Measurements from ENCODE around the gene RPRML. TPM values are rescaled to one million over a fixed set of nuclear protein-coding genes. Genes with fewer than 3 reads are reported as not detected.
"Not testable (repeated sequence)": the region's sequence is repeated elsewhere in the genome, so short reads cannot be mapped to it uniquely, and the experiment has no call there.

The RPRML gene
- total RNA-seq = 1.6 and 1.8 TPM in 2 replicates
- long read RNA-seq = 0 reads

GRCh38 chr17:46979147-46979863 is at the start of gene RPRML:
TSS of gene RPRML (minus strand) at chr17:46979253. CDS start at chr17:46979007, 246 bp downstream.
- no peak for TF ChIP-seq CTCF (conservative IDR thresholded peaks at IDR 0.05)
- H3K9me3 Mint-ChIP-seq = no peaks in the 10 kb centered on the region
- H3K4me1 Mint-ChIP-seq = peaks cover 34% of the 10 kb centered on the region
- H3K36me3 Mint-ChIP-seq (ENCODE audit: low read depth) = no peaks in the 10 kb centered on the region
- no peak within 1 kb of the TSS for H3K27ac Mint-ChIP-seq (ENCODE audit: unreplicated experiment)
- peak within 1 kb of the TSS; percentile 93 for H3K4me3 Mint-ChIP-seq
- H3K27me3 Mint-ChIP-seq (ENCODE audit: low read depth) = peaks cover 59% of the 10 kb centered on the region
- peak; percentile 60 for DNase-seq (ENCODE audit: low read depth, low spot score)

DNA sequence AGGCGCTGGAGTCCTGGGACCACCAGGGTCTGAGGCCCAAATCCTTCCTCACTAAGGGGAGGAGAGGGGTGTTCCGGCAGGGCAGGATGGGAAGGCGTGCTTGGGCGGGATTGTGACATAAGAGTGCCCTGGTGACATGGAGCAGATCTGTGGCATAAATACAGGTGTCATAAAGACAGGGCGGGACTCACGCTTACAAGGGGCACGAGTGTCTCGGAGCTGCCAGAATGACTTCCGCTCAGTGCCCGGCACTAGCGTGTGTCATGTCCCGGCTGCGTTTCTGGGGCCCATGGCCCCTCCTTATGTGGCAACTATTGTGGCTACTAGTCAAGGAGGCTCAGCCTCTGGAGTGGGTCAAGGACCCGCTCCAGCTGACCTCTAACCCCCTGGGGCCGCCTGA is 37.9 kb upstream of the RPRML start:
- H3K36me3 Mint-ChIP-seq (ENCODE audit: low read depth); H3K27me3 Mint-ChIP-seq (ENCODE audit: low read depth); H3K27ac Mint-ChIP-seq (ENCODE audit: unreplicated experiment); H3K9me3 Mint-ChIP-seq; H3K4me1 Mint-ChIP-seq; DNase-seq (ENCODE audit: low read depth, low spot score); H3K4me3 Mint-ChIP-seq: not testable (repeated sequence)

- no peaks in the 10 kb centered on the region for H3K9me3 Mint-ChIP-seq
- DNase-seq (ENCODE audit: low read depth, low spot score) = no peak
- peaks cover 2% of the 10 kb centered on the region for H3K36me3 Mint-ChIP-seq (ENCODE audit: low read depth)
- H3K4me3 Mint-ChIP-seq = no peak overlapping the region
- no peak for TF ChIP-seq CTCF (conservative IDR thresholded peaks at IDR 0.05)
- no peak overlapping the region for H3K27ac Mint-ChIP-seq (ENCODE audit: unreplicated experiment)
- H3K27me3 Mint-ChIP-seq (ENCODE audit: low read depth) = no peaks in the 10 kb centered on the region
- no peaks in the 10 kb centered on the region for H3K4me1 Mint-ChIP-seq
Observed at GRCh38 chr17:47013341-47013740, 34.3 kb upstream of the RPRML start.

DNA sequence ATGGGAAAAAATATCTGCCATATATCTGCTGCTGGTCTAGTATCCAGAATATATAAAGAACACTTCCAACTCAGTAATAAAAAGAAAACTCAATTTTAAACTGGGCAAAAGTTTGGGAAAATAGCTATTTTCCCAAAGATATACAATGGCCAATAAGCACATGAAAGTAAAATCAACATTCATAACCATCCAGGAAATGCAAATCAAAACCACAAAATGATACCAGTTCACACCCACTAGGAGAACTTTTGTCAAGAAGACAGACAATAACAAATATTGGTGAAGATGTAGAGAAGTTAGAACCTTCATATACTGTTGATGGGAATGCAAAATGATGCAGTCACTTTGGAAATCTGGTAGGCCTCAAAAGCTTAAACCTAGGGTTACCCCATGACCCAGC is 33.4 kb upstream of the RPRML start:
- Mint-ChIP-seq H3K4me1 (no peaks in the 10 kb centered on the region), H3K36me3 (ENCODE audit: low read depth) (peaks cover 2% of the 10 kb centered on the region), H3K27me3 (ENCODE audit: low read depth) (no peaks in the 10 kb centered on the region), H3K9me3 (no peaks in the 10 kb centered on the region), H3K4me3 (no peak overlapping the region), H3K27ac (ENCODE audit: unreplicated experiment) (no peak overlapping the region)
- no peak for TF ChIP-seq CTCF (conservative IDR thresholded peaks at IDR 0.05)
- no peak for DNase-seq (ENCODE audit: low read depth, low spot score)

- peaks cover 7% of the 10 kb centered on the region for H3K4me1 Mint-ChIP-seq
- TF ChIP-seq CTCF (conservative IDR thresholded peaks at IDR 0.05) = no peak
- H3K27me3 Mint-ChIP-seq (ENCODE audit: low read depth) = no peaks in the 10 kb centered on the region
- no peaks in the 10 kb centered on the region for H3K9me3 Mint-ChIP-seq
- H3K27ac Mint-ChIP-seq (ENCODE audit: unreplicated experiment) = no peak overlapping the region
- no peak overlapping the region for H3K4me3 Mint-ChIP-seq
- H3K36me3 Mint-ChIP-seq (ENCODE audit: low read depth) = peaks cover 2% of the 10 kb centered on the region
- DNase-seq (ENCODE audit: low read depth, low spot score) = no peak
Observed at GRCh38 chr17:47009759-47010594, 30.9 kb upstream of the RPRML start.

- Mint-ChIP-seq H3K27ac (ENCODE audit: unreplicated experiment) (peak overlapping the region; percentile 58), H3K9me3 (no peaks in the 10 kb centered on the region), H3K36me3 (ENCODE audit: low read depth) (no peaks in the 10 kb centered on the region), H3K4me1 (peaks cover 9% of the 10 kb centered on the region), H3K4me3 (no peak overlapping the region), H3K27me3 (ENCODE audit: low read depth) (no peaks in the 10 kb centered on the region)
- DNase-seq (ENCODE audit: low read depth, low spot score) = no peak
- TF ChIP-seq CTCF (conservative IDR thresholded peaks at IDR 0.05) = no peak
Observed at GRCh38 chr17:47004906-47005305, 25.9 kb upstream of the RPRML start.

DNA sequence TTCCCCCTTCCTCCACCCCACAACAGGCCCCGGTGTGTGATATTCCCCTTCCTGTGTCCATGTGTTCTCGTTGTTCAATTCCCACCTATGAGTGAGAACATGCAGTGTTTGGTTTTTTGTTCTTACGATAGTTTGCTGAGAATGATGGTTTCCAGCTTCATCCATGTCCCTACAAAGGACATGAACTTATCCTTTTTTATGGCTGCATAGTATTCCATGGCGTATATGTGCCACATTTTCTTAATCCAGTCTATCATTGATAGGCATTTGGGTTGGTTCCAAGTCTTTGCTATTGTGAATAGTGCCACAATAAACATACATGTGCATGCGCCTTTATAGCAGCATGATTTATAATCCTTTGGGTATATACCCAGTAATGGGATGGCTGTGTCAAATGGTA is 24.8 kb upstream of the RPRML start:
- not testable (repeated sequence) for H3K4me1 Mint-ChIP-seq; DNase-seq (ENCODE audit: low read depth, low spot score); H3K4me3 Mint-ChIP-seq; H3K27me3 Mint-ChIP-seq (ENCODE audit: low read depth); H3K27ac Mint-ChIP-seq (ENCODE audit: unreplicated experiment); H3K36me3 Mint-ChIP-seq (ENCODE audit: low read depth); H3K9me3 Mint-ChIP-seq

All from neural crest cell (in vitro differentiated cells).